Measurements from ENCODE around the gene ALK. TPM values are rescaled to one million over a fixed set of nuclear protein-coding genes. Genes with fewer than 3 reads are reported as not detected.

ALK gene
- total RNA-seq, 2 donors from 2014 or later: 0.16 to 0.26 TPM

- H3K27ac ChIP-seq: no peak overlapping the region
- no peaks in the 10 kb centered on the region for H3K36me3 ChIP-seq
- no peak for DNase-seq (ENCODE audit: low spot score)
- H3K4me1 ChIP-seq: no peaks in the 10 kb centered on the region
- TF ChIP-seq, protein P1, sequence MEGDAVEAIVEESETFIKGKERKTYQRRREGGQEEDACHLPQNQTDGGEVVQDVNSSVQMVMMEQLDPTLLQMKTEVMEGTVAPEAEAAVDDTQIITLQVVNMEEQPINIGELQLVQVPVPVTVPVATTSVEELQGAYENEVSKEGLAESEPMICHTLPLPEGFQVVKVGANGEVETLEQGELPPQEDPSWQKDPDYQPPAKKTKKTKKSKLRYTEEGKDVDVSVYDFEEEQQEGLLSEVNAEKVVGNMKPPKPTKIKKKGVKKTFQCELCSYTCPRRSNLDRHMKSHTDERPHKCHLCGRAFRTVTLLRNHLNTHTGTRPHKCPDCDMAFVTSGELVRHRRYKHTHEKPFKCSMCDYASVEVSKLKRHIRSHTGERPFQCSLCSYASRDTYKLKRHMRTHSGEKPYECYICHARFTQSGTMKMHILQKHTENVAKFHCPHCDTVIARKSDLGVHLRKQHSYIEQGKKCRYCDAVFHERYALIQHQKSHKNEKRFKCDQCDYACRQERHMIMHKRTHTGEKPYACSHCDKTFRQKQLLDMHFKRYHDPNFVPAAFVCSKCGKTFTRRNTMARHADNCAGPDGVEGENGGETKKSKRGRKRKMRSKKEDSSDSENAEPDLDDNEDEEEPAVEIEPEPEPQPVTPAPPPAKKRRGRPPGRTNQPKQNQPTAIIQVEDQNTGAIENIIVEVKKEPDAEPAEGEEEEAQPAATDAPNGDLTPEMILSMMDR (IDR thresholded peaks at IDR 0.05): no peak
- no peaks in the 10 kb centered on the region for H3K9me3 ChIP-seq
- H3K27me3 ChIP-seq: no peaks in the 10 kb centered on the region
- no peak overlapping the region for H3K4me3 ChIP-seq
These were observed 545.5 kb downstream of the ALK start for GRCh38 chr2:29375843-29376242.

DNA sequence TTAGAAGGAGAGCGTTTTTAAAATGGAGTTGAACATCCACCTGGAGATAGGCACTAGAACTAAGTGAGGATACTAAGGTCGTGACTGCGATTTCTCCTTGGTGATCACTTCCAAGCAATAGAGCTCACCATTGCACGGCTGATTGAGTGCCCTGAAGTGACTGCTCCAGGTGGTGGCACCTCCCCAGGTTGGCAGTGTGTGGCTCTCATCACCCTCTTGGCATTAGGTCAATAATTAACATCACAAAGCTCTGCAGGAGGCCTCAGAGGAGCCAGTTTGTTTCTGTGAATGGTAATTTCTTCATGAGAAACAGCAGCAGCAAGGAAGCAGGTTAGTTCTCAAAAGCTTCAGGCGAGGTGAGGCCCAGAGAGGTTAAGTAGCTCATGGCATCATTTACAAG is 546.6 kb downstream of the ALK start:
- no peaks in the 10 kb centered on the region for H3K9me3 ChIP-seq
- H3K27me3 ChIP-seq: no peaks in the 10 kb centered on the region
- H3K4me1 ChIP-seq: no peaks in the 10 kb centered on the region
- no peak for DNase-seq (ENCODE audit: low spot score)
- no peak overlapping the region for H3K27ac ChIP-seq
- TF ChIP-seq, protein P1 (IDR thresholded peaks at IDR 0.05): no peak
- no peak overlapping the region for H3K4me3 ChIP-seq
- no peaks in the 10 kb centered on the region for H3K36me3 ChIP-seq

DNA sequence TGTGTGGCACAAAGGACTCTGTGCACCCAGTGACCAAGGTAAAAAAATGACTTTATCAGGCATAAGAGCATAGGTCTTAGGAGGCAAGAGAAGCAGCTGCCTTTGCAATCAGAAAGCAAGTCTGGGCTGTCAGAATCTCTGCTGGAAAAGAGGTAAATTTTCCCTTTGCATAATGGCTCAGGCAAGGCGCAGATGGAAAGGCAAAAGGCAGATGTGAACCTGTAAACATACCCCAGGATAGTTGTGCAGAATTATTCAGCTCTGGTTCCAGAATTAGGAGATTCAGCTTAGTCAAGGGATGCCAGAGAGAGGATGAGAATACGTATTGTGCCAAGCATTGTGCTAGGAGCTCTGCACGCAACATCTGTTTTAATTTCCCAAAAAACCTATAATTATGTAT is 547.5 kb downstream of the ALK start:
- Histone ChIP-seq H3K9me3 (no peaks in the 10 kb centered on the region), H3K27me3 (no peaks in the 10 kb centered on the region), H3K36me3 (no peaks in the 10 kb centered on the region), H3K4me1 (no peaks in the 10 kb centered on the region), H3K4me3 (no peak overlapping the region), H3K27ac (no peak overlapping the region)
- TF ChIP-seq, protein P1 (IDR thresholded peaks at IDR 0.05): no peak
- no peak for DNase-seq (ENCODE audit: low spot score)

GRCh38 chr2:29372185-29372584 is 549.2 kb downstream of the ALK start:
- Histone ChIP-seq H3K36me3 (no peaks in the 10 kb centered on the region), H3K27me3 (no peaks in the 10 kb centered on the region), H3K4me1 (no peaks in the 10 kb centered on the region), H3K27ac (no peak overlapping the region), H3K4me3 (no peak overlapping the region), H3K9me3 (no peaks in the 10 kb centered on the region)
- TF ChIP-seq, protein P1 (IDR thresholded peaks at IDR 0.05): no peak
- DNase-seq (ENCODE audit: low spot score): no peak

- Histone ChIP-seq H3K9me3 (no peaks in the 10 kb centered on the region), H3K4me3 (no peak overlapping the region), H3K36me3 (no peaks in the 10 kb centered on the region), H3K4me1 (no peaks in the 10 kb centered on the region), H3K27ac (no peak overlapping the region), H3K27me3 (no peaks in the 10 kb centered on the region)
- TF ChIP-seq, protein P1 (IDR thresholded peaks at IDR 0.05): no peak
- no peak for DNase-seq (ENCODE audit: low spot score)
These were observed 550.7 kb downstream of the ALK start for GRCh38 chr2:29370581-29371125.

GRCh38 chr2:29370173-29370572 is 551.2 kb downstream of the ALK start:
- no peak for DNase-seq (ENCODE audit: low spot score)
- Histone ChIP-seq H3K36me3 (no peaks in the 10 kb centered on the region), H3K27me3 (no peaks in the 10 kb centered on the region), H3K4me3 (no peak overlapping the region), H3K4me1 (no peaks in the 10 kb centered on the region), H3K9me3 (no peaks in the 10 kb centered on the region), H3K27ac (no peak overlapping the region)
- TF ChIP-seq, protein P1 (IDR thresholded peaks at IDR 0.05): no peak

All from right atrium auricular region (tissue), 2 donors.